SH-SY5Y (cell line): ENCODE data around the gene CALML4.

Source experiments
- GATA2 ChIP-seq: IDR thresholded peaks from 2 replicates; pipeline ENCODE4 v1.6.1; 2011; ENCODE audit warnings: mild to moderate bottlenecking, low read depth, low read length
- GATA3 ChIP-seq: IDR thresholded peaks from 2 replicates; pipeline ENCODE4 v1.6.1; 2011; ENCODE audit warnings: low read depth, mild to moderate bottlenecking, low read length, moderate library complexity

The CALML4 gene

GRCh38 chr15:68154923-68155559, 50.1 kb downstream of the CALML4 start:
- TF ChIP-seq GATA3: no peak
- TF ChIP-seq GATA2: no peak

- TF ChIP-seq GATA2 (no peak), GATA3 (no peak)
These were observed 52.8 kb downstream of the CALML4 start for GRCh38 chr15:68152342-68152741.

GRCh38 chr15:68151277-68151676, 53.9 kb downstream of the CALML4 start:
- no peak for TF ChIP-seq GATA2
- TF ChIP-seq GATA3: no peak

- TF ChIP-seq GATA2: no peak
- TF ChIP-seq GATA3: no peak
These were observed 54.9 kb downstream of the CALML4 start for GRCh38 chr15:68150187-68150586.

- no peak for TF ChIP-seq GATA2
These were observed 56.1 kb downstream of the CALML4 start for GRCh38 chr15:68149059-68149458.

- TF ChIP-seq GATA2 (no peak), GATA3 (no peak)
These were observed 57.1 kb downstream of the CALML4 start for GRCh38 chr15:68148039-68148438.

- no peak for TF ChIP-seq GATA2
- no peak for TF ChIP-seq GATA3
These were observed 59.4 kb downstream of the CALML4 start for GRCh38 chr15:68145706-68146105.

- TF ChIP-seq GATA2: no peak
- TF ChIP-seq GATA3: no peak
These were observed 61.3 kb downstream of the CALML4 start for GRCh38 chr15:68143785-68144184.

- TF ChIP-seq GATA3 (no peak), GATA2 (no peak)
These were observed 62.0 kb downstream of the CALML4 start for GRCh38 chr15:68143129-68143528.
